Measurements from ENCODE around the gene CMTR2.
A peak's percentile ranks its signal among the peaks of the same experiment; 100 is the strongest.
"Not testable (repeated sequence)": the region's sequence is repeated elsewhere in the genome, so short reads cannot be mapped to it uniquely, and the experiment has no call there.

The CMTR2 gene

GRCh38 chr16:71293919-71294318 is 4.7 kb upstream of the CMTR2 start:
- Mint-ChIP-seq H3K9me3 (no peaks in the 10 kb centered on the region), H3K4me1 (ENCODE audit: low read depth) (peaks cover 4% of the 10 kb centered on the region), H3K27me3 (peaks cover 40% of the 10 kb centered on the region), H3K36me3 (ENCODE audit: low read depth) (peaks cover under 1% of the 10 kb centered on the region), H3K4me3 (no peak overlapping the region), H3K27ac (no peak overlapping the region)
- no peak for DNase-seq

GRCh38 chr16:71292095-71292494 is 2.9 kb upstream of the CMTR2 start:
- DNase-seq, H3K4me3 Mint-ChIP-seq, H3K9me3 Mint-ChIP-seq, H3K27ac Mint-ChIP-seq: not testable (repeated sequence)
- Mint-ChIP-seq H3K36me3 (ENCODE audit: low read depth) (peaks cover 17% of the 10 kb centered on the region), H3K27me3 (peaks cover 29% of the 10 kb centered on the region), H3K4me1 (ENCODE audit: low read depth) (peaks cover 18% of the 10 kb centered on the region)

- peaks cover 41% of the 10 kb centered on the region for H3K36me3 Mint-ChIP-seq (ENCODE audit: low read depth)
- H3K27me3 Mint-ChIP-seq = peaks cover 23% of the 10 kb centered on the region
- H3K4me3 Mint-ChIP-seq = peak overlapping the region; percentile 85
- H3K27ac Mint-ChIP-seq = peak overlapping the region; percentile 92
- H3K9me3 Mint-ChIP-seq = peaks cover 10% of the 10 kb centered on the region
- H3K4me1 Mint-ChIP-seq (ENCODE audit: low read depth) = peaks cover 21% of the 10 kb centered on the region
- no peak for DNase-seq
Observed at GRCh38 chr16:71289732-71290062, 495 bp upstream of the CMTR2 start.

GRCh38 chr16:71288570-71288889 is 672 bp downstream of the CMTR2 start:
- H3K27me3 Mint-ChIP-seq = peaks cover 19% of the 10 kb centered on the region
- H3K36me3 Mint-ChIP-seq (ENCODE audit: low read depth) = peaks cover 53% of the 10 kb centered on the region
- DNase-seq = no peak
- peak overlapping the region; percentile 92 for H3K27ac Mint-ChIP-seq
- H3K9me3 Mint-ChIP-seq = peaks cover 18% of the 10 kb centered on the region
- peaks cover 23% of the 10 kb centered on the region for H3K4me1 Mint-ChIP-seq (ENCODE audit: low read depth)
- peak overlapping the region; percentile 85 for H3K4me3 Mint-ChIP-seq

GRCh38 chr16:71287911-71288310 is 1.3 kb downstream of the CMTR2 start:
- Mint-ChIP-seq H3K9me3 (peaks cover 22% of the 10 kb centered on the region), H3K4me3 (peak overlapping the region; percentile 85), H3K36me3 (ENCODE audit: low read depth) (peaks cover 59% of the 10 kb centered on the region), H3K27me3 (peaks cover 15% of the 10 kb centered on the region), H3K27ac (peak overlapping the region; percentile 92), H3K4me1 (ENCODE audit: low read depth) (peaks cover 25% of the 10 kb centered on the region)
- no peak for DNase-seq

DNA sequence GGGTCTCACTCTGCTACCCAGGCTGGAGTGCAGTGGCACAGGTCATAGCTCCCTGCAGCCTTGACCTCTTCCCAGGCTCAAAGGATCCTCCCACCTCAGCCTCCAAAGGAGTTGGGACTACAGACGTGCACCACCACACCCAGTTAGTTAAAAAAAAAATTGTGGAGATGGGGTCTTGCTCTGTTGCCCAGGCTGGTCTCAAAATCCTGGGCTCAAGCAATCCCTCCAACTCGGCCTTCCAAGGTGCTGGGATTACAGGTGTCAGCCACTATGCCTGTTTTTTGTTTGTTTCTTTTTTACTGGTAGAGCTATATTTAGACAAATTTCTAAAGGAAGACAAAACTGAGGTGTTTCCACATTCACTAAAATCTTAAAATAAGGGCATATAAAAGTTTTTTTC is 1.7 kb downstream of the CMTR2 start:
- H3K4me3 Mint-ChIP-seq = no peak overlapping the region
- peaks cover 10% of the 10 kb centered on the region for H3K27me3 Mint-ChIP-seq
- peaks cover 27% of the 10 kb centered on the region for H3K4me1 Mint-ChIP-seq (ENCODE audit: low read depth)
- peaks cover 24% of the 10 kb centered on the region for H3K9me3 Mint-ChIP-seq
- H3K27ac Mint-ChIP-seq = no peak overlapping the region
- H3K36me3 Mint-ChIP-seq (ENCODE audit: low read depth) = peaks cover 64% of the 10 kb centered on the region
- DNase-seq = no peak

GRCh38 chr16:71283612-71284011 is 5.6 kb downstream of the CMTR2 start:
- DNase-seq = no peak
- peaks cover 70% of the 10 kb centered on the region for H3K36me3 Mint-ChIP-seq (ENCODE audit: low read depth)
- H3K4me1 Mint-ChIP-seq (ENCODE audit: low read depth) = peaks cover 23% of the 10 kb centered on the region
- no peaks in the 10 kb centered on the region for H3K27me3 Mint-ChIP-seq
- peaks cover 27% of the 10 kb centered on the region for H3K9me3 Mint-ChIP-seq
- no peak overlapping the region for H3K27ac Mint-ChIP-seq
- H3K4me3 Mint-ChIP-seq = no peak overlapping the region

- H3K4me1 Mint-ChIP-seq (ENCODE audit: low read depth) = peaks cover 17% of the 10 kb centered on the region
Observed at GRCh38 chr16:71282943-71283342, 6.3 kb downstream of the CMTR2 start.

DNA sequence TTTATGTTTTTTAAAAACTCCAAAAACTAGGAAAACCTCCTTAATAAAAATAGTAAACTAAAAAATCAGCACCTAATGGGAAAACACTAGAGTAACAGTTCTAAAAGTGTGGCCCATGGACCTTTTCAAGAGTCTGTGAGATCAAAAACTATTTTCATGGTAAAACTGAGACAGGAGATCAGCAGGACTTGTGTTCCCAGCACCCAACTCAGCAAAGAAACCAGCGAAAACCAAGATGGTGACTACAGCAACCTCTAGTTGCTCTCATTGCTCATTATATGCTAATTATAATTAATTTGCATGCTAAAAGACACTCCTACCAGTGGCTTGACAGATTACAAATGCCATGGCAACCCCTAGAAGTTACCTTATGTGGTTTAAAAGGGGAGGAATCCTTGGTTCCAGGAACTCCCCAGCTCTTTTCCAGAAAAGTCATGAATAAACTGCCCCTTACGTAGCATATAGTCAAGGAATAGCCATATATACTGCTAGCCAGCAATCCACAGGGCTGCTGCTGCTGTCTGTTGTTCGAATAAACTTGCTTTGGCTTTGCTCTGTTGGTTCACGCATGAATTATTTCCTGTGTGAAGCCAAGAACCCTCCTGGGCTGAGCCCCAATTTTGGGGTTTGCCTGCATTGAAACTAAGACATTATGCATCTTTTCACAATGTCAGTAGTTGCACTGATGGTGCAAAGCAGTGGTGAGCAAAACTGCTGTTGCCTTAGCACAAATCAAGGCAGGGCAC is 12.4 kb downstream of the CMTR2 start:
- Mint-ChIP-seq H3K36me3 (ENCODE audit: low read depth) (peaks cover 15% of the 10 kb centered on the region), H3K27ac (no peak overlapping the region), H3K27me3 (no peaks in the 10 kb centered on the region), H3K9me3 (peaks cover 18% of the 10 kb centered on the region), H3K4me3 (no peak overlapping the region), H3K4me1 (ENCODE audit: low read depth) (peaks cover 2% of the 10 kb centered on the region)
- DNase-seq = no peak

More at GRCh38 chr16:71282943-71283342, 6.3 kb downstream of the CMTR2 start:
- no peak for DNase-seq
- H3K4me3 Mint-ChIP-seq = no peak overlapping the region
- peaks cover 64% of the 10 kb centered on the region for H3K36me3 Mint-ChIP-seq (ENCODE audit: low read depth)
- H3K27me3 Mint-ChIP-seq = no peaks in the 10 kb centered on the region
- peaks cover 27% of the 10 kb centered on the region for H3K9me3 Mint-ChIP-seq
- no peak overlapping the region for H3K27ac Mint-ChIP-seq

DNA sequence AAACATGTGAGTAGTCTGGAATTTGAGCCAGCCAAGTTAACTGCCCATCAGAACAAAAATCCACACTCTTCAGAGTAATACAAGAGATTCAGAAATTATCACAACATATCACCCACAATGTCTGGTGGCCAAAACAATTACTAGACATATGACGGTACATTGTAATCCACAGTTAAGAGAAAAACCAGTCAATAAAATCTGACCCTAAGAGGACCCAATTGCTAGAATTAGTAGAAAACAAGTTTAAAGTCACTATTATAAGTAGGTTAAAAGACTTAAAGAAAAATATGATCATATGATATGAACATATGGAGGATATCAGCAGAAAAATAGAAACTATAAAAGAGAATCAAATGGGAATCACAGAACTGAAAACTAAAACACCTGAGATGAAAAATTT is 15.8 kb downstream of the CMTR2 start:
- Mint-ChIP-seq H3K4me1 (ENCODE audit: low read depth) (no peaks in the 10 kb centered on the region), H3K27ac (no peak overlapping the region), H3K9me3 (peaks cover 16% of the 10 kb centered on the region), H3K36me3 (ENCODE audit: low read depth) (peaks cover 14% of the 10 kb centered on the region), H3K27me3 (no peaks in the 10 kb centered on the region), H3K4me3 (no peak overlapping the region)
- no peak for DNase-seq

- no peaks in the 10 kb centered on the region for H3K36me3 Mint-ChIP-seq (ENCODE audit: low read depth)
- no peaks in the 10 kb centered on the region for H3K4me1 Mint-ChIP-seq (ENCODE audit: low read depth)
- H3K27ac Mint-ChIP-seq = no peak overlapping the region
- no peak for DNase-seq
- H3K27me3 Mint-ChIP-seq = peaks cover 26% of the 10 kb centered on the region
- H3K9me3 Mint-ChIP-seq = no peaks in the 10 kb centered on the region
- no peak overlapping the region for H3K4me3 Mint-ChIP-seq
Observed at GRCh38 chr16:71264299-71264698, 24.9 kb downstream of the CMTR2 start.

DNA sequence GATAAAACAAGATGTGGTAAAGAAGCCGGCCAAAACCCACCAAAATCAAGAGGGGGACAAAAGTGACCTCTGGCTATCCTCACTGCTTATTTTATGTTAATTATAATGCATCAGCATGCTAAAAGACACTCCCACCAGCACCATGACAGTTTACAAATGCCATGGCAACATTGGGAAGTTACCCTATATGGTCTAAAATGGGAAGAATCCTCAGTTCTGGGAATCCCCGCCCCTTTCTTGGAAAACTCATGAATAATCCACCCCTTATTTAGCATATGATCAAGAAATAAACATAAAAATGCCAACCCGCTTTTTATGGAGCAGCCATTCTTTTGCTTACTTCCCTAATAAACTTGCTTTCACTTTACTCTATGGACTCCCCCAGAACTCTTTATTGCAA is 25.6 kb downstream of the CMTR2 start:
- Mint-ChIP-seq H3K36me3 (ENCODE audit: low read depth) (no peaks in the 10 kb centered on the region), H3K27ac (no peak overlapping the region), H3K9me3 (no peaks in the 10 kb centered on the region), H3K4me3 (no peak overlapping the region), H3K4me1 (ENCODE audit: low read depth) (no peaks in the 10 kb centered on the region), H3K27me3 (peaks cover 31% of the 10 kb centered on the region)
- DNase-seq = no peak

- no peaks in the 10 kb centered on the region for H3K4me1 Mint-ChIP-seq (ENCODE audit: low read depth)
- no peaks in the 10 kb centered on the region for H3K9me3 Mint-ChIP-seq
Observed at GRCh38 chr16:71262391-71262790, 26.8 kb downstream of the CMTR2 start.

DNA sequence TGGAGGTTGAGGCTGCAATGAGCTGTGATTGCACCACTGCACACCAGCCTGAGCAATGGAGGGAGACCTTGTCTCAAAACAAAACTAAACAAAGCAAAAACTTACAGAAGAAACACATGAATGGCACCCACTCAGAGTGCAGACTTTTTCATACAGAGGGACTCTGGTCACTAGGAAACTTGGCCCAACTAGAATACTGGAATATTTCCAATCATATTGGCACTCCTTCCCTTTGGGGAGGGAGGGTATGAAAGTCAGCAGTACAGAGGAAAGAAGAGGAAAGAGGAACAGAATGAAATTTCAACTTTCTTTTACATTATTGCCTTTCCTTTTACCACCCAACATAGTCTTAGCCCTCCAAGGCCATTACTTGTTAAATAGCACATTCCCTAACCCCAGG is 28.2 kb downstream of the CMTR2 start:
- Mint-ChIP-seq H3K27ac (no peak overlapping the region), H3K9me3 (no peaks in the 10 kb centered on the region), H3K27me3 (peaks cover 36% of the 10 kb centered on the region), H3K4me1 (ENCODE audit: low read depth) (peaks cover under 1% of the 10 kb centered on the region), H3K4me3 (no peak overlapping the region), H3K36me3 (ENCODE audit: low read depth) (no peaks in the 10 kb centered on the region)
- DNase-seq = no peak

More at GRCh38 chr16:71262391-71262790, 26.8 kb downstream of the CMTR2 start:
- H3K27ac Mint-ChIP-seq = no peak overlapping the region
- DNase-seq = no peak
- H3K27me3 Mint-ChIP-seq = peaks cover 34% of the 10 kb centered on the region
- no peak overlapping the region for H3K4me3 Mint-ChIP-seq
- H3K36me3 Mint-ChIP-seq (ENCODE audit: low read depth) = no peaks in the 10 kb centered on the region

DNA sequence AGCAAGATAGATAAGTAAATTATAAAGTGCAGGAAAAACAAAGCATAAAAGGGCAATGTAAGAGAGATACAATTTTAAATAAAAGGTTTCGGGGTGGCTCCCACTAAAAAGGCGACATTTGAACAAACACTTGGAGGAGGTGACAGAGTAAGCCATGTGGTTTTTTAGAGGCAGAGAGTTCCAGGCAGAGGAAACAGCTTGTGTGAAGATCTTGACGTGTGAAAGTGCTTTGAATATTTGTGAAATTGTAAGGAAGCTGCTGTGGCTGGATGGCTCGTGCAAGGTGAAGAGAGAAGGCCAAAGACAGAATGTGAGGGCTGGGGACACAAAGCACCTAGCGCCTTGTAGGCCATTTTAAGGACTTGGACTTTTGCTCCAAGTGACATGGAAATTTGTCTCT is 30.1 kb downstream of the CMTR2 start:
- no peak for DNase-seq
- Mint-ChIP-seq H3K4me1 (ENCODE audit: low read depth) (peaks cover 6% of the 10 kb centered on the region), H3K9me3 (no peaks in the 10 kb centered on the region), H3K36me3 (ENCODE audit: low read depth) (no peaks in the 10 kb centered on the region), H3K4me3 (no peak overlapping the region), H3K27ac (no peak overlapping the region), H3K27me3 (peaks cover 36% of the 10 kb centered on the region)

DNA sequence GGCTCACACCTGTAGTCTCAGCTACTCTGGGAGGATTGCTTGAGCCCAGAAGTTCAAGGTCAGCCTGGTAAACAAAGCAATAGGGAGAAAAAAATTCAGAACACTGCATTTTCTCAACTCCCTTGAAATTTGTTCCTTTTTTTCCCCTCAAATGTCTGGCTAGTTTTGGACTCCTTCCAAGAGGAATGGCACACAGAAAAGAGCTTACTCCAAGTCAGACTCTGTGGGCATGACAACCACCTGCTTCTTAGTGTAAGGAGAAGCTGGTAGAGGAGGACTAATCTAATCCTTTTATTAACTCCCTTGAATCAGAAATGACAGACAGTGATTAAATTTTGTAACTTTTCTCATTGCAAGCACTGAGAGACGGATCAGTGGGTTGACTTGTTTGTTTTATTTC is 30.8 kb downstream of the CMTR2 start:
- no peaks in the 10 kb centered on the region for H3K36me3 Mint-ChIP-seq (ENCODE audit: low read depth)
- H3K9me3 Mint-ChIP-seq = no peaks in the 10 kb centered on the region
- peaks cover 6% of the 10 kb centered on the region for H3K4me1 Mint-ChIP-seq (ENCODE audit: low read depth)
- H3K4me3 Mint-ChIP-seq = no peak overlapping the region
- H3K27ac Mint-ChIP-seq = no peak overlapping the region
- H3K27me3 Mint-ChIP-seq = peaks cover 36% of the 10 kb centered on the region
- no peak for DNase-seq
